ENCODE measurements around the gene GSTM3. TPM values are rescaled to one million over a fixed set of nuclear protein-coding genes. Genes with fewer than 3 reads are reported as not detected.
"Not testable (repeated sequence)": the region's sequence is repeated elsewhere in the genome, so short reads cannot be mapped to it uniquely, and the experiment has no call there.

Gene GSTM3
- total RNA-seq, 2 donors from 2014 or later = 68.5 to 73.8 TPM

- no peak overlapping the region for H3K4me3 ChIP-seq
- no peaks in the 10 kb centered on the region for H3K9me3 ChIP-seq
- H3K27me3 ChIP-seq = no peaks in the 10 kb centered on the region
- peaks cover 5% of the 10 kb centered on the region for H3K4me1 ChIP-seq
- H3K36me3 ChIP-seq (replicated peaks in 1 of 2; ENCODE audit: insufficient read depth in 1 of 2, low read depth in 2 of 2) = no peaks in the 10 kb centered on the region
- no peak for ATAC-seq
- no peak for TF ChIP-seq POLR2A (IDR thresholded peaks at IDR 0.05)
- TF ChIP-seq, protein P1, sequence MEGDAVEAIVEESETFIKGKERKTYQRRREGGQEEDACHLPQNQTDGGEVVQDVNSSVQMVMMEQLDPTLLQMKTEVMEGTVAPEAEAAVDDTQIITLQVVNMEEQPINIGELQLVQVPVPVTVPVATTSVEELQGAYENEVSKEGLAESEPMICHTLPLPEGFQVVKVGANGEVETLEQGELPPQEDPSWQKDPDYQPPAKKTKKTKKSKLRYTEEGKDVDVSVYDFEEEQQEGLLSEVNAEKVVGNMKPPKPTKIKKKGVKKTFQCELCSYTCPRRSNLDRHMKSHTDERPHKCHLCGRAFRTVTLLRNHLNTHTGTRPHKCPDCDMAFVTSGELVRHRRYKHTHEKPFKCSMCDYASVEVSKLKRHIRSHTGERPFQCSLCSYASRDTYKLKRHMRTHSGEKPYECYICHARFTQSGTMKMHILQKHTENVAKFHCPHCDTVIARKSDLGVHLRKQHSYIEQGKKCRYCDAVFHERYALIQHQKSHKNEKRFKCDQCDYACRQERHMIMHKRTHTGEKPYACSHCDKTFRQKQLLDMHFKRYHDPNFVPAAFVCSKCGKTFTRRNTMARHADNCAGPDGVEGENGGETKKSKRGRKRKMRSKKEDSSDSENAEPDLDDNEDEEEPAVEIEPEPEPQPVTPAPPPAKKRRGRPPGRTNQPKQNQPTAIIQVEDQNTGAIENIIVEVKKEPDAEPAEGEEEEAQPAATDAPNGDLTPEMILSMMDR (IDR thresholded peaks at IDR 0.05) = no peak
- intact Hi-C loops (cut with DNase I) = no loop called here
- H3K27ac ChIP-seq = no peak overlapping the region
- DNase-seq = peak in 2 of 4 donors; percentile 6 to 8
- 83 to 84% methylated on average over 11 of the region's 11 CpGs for WGBS, 2 donors
Measured at GRCh38 chr1:109759513-109760334, 18.9 kb upstream of the GSTM3 start.

DNA sequence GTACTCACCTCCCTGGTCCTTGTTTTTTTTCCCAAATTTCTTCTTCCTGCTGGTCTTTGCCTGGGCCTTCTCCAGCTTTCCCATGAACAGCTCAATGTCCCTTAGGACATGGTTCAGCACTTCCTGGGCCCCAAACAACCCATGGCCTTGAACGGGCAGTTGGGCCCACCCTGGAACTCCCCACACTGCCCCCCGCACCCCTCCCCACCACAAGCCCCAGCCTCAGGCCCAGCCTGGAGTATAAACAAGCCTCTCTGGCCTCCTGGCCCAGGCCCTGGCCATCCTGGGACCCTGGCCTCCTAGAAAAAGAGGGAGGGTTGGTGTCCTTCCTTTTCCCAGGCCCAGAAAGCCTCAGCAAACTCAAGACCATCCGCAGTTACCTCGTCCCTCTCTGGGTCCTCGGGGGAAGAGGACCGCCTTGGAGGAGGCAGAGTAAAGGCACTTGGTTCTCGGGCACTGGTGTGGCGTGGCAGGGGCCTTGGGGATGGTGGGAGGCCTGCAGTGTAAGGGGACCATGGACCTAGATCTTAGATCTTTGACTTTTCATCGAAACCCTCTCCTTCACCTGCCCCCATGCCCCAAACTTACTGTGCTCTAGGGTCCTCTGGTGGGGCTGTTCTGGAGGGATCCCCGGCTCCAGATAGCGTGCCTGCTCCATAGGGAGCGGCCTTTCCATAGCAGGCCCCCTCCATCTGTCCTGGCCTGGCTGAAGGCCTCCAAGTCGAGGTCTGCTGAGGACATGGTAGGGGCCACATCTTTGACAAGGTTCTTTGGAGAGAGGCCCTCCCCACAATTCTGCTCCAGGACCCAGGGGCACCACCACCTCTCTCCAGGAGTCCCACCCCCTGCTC is 17.3 kb upstream of the GSTM3 start:
- peak in 1 of 4 donors; percentile 6 for DNase-seq
- Histone ChIP-seq H3K4me3 (no peak overlapping the region), H3K27ac (no peak overlapping the region), H3K4me1 (peaks cover under 1% of the 10 kb centered on the region), H3K36me3 (replicated peaks in 1 of 2; ENCODE audit: insufficient read depth in 1 of 2, low read depth in 2 of 2) (no peaks in the 10 kb centered on the region), H3K9me3 (no peaks in the 10 kb centered on the region), H3K27me3 (no peaks in the 10 kb centered on the region)
- 75 to 90% methylated on average over 9 to 13 of the region's 13 CpGs for WGBS, 2 donors
- intact Hi-C loops (cut with DNase I) = no loop called here
- no peak for TF ChIP-seq POLR2A (IDR thresholded peaks at IDR 0.05)
- TF ChIP-seq, protein P1 (IDR thresholded peaks at IDR 0.05) = no peak
- no peak for ATAC-seq

GRCh38 chr1:109756848-109757521 is 16.1 kb upstream of the GSTM3 start:
- no peak overlapping the region for H3K27ac ChIP-seq
- H3K9me3 ChIP-seq = no peaks in the 10 kb centered on the region
- 84 to 91% methylated on average over 7 of the region's 7 CpGs for WGBS, 2 donors
- ATAC-seq = no peak
- TF ChIP-seq, protein P1 (IDR thresholded peaks at IDR 0.05) = no peak
- no peak for TF ChIP-seq POLR2A (IDR thresholded peaks at IDR 0.05)
- intact Hi-C loops (cut with DNase I) = no loop called here
- peak in 1 of 4 donors; percentile 7 for DNase-seq
- no peaks in the 10 kb centered on the region for H3K27me3 ChIP-seq
- no peaks in the 10 kb centered on the region for H3K4me1 ChIP-seq
- no peaks in the 10 kb centered on the region for H3K36me3 ChIP-seq (replicated peaks in 1 of 2; ENCODE audit: insufficient read depth in 1 of 2, low read depth in 2 of 2)
- no peak overlapping the region for H3K4me3 ChIP-seq

DNA sequence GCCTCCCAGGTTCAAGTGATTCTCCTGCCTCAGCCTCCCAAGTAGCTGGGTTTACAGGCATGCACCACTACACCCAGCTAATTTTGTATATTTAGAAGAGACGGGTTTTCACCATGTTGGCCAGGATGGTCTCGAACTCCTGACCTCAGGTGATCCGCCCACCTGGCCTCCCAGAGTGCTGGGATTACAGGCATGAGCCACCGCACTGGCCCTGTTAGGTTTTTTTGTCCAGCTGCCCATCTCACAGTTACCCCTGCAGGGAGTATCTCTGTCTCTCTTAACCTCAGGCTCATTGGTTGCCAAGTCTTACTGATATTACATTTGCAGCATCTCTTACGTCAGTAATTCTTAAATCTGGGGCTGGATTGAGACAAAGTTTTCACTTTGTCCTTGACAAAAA is 15.5 kb upstream of the GSTM3 start:
- ATAC-seq; H3K36me3 ChIP-seq (replicated peaks in 1 of 2; ENCODE audit: insufficient read depth in 1 of 2, low read depth in 2 of 2); H3K4me3 ChIP-seq; H3K27me3 ChIP-seq; intact Hi-C loops (cut with DNase I); H3K4me1 ChIP-seq; H3K9me3 ChIP-seq; H3K27ac ChIP-seq: not testable (repeated sequence)
- WGBS, 2 donors = 87 to 90% methylated on average over 5 of the region's 5 CpGs
- peak in 1 of 4 donors; percentile 4 for DNase-seq

DNA sequence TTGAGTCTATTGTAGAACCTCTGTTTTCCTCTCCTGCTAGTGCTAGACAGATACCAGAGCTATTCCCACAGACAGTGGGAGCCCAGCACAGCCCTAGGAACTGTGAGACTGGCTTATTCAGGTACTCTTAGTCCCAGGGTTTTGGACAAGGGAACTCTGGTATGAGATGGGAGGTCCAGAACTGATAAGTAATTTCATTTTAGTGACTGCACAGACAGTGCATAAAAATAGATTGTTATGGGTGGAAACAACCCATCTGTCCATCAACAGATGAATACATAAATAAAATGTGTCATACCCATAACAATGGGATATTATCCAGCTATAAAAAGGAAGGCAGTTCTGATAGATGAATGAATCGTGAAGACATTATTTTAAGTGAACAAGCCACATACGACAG is 13.9 kb upstream of the GSTM3 start:
- TF ChIP-seq POLR2A (IDR thresholded peaks at IDR 0.05) = no peak
- TF ChIP-seq, protein P1 (IDR thresholded peaks at IDR 0.05) = no peak
- WGBS, 2 donors = 52 to 70% methylated on average over 2 of the region's 2 CpGs
- no peaks in the 10 kb centered on the region for H3K27me3 ChIP-seq
- no peak overlapping the region for H3K4me3 ChIP-seq
- no peaks in the 10 kb centered on the region for H3K36me3 ChIP-seq (replicated peaks in 1 of 2; ENCODE audit: insufficient read depth in 1 of 2, low read depth in 2 of 2)
- DNase-seq = no peak
- H3K4me1 ChIP-seq = no peaks in the 10 kb centered on the region
- no peak overlapping the region for H3K27ac ChIP-seq
- intact Hi-C loops (cut with DNase I) = no loop called here
- no peaks in the 10 kb centered on the region for H3K9me3 ChIP-seq
- ATAC-seq = no peak

All from body of pancreas (tissue), 4 donors.